ENCODE measurements around the gene NRCAM. TPM values are rescaled to one million over a fixed set of nuclear protein-coding genes. Genes with fewer than 3 reads are reported as not detected.

Gene NRCAM
- total and polyA plus RNA-seq, 10 of the 15 experiments (the other 5 are each of a cell fraction or from before 2014, with no cell fraction given), result 0.30 to 2.0 (median 1.0) TPM

DNA sequence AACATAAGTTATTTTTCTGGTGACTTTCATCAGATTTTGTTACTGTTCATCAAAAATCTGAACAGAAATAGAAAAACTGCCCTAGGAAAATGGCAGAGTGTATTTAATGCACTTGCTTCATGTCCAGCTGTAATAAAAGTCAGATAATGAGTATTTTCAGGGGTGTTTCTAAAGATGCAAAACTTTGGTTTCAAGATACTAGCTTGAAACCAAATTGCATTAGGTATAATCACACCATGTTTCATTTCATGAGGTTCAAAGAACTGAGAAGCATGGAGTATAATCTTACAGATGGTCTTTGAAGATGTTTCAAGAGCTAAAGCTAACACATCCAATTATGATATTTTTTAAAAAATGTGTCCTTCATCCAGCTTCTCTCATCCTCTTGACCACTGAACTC lies 128.9 kb downstream of the NRCAM start:
- no peaks in the 10 kb centered on the region for H3K79me2 ChIP-seq (ENCODE audit: control insufficient read depth, insufficient read depth, low read length)
- no peak for TF ChIP-seq CBX3 (IDR thresholded peaks at IDR 0.05; ENCODE audit: borderline replicate concordance, low read depth)
- no peak for TF ChIP-seq SMAD1 (IDR thresholded peaks at IDR 0.05; ENCODE audit: low read depth, partially characterized antibody)
- no peak for TF ChIP-seq GATAD2B (conservative IDR thresholded peaks at IDR 0.05; ENCODE audit: low read depth)
- TF ChIP-seq USF2 (IDR thresholded peaks at IDR 0.05; ENCODE audit: borderline replicate concordance, low read depth, low read length), result no peak
- no peak for TF ChIP-seq TCF7 (IDR thresholded peaks at IDR 0.05; ENCODE audit: borderline replicate concordance)
- no peak for TF ChIP-seq IKZF2 (IDR thresholded peaks at IDR 0.05)
- no peak for TF ChIP-seq RAD21 (IDR thresholded peaks at IDR 0.05; ENCODE audit: insufficient read depth, low read depth, low read length)
- no peak for TF ChIP-seq RUNX3 (IDR thresholded peaks at IDR 0.05; ENCODE audit: low read length)
- TF ChIP-seq EZH2 (IDR thresholded peaks at IDR 0.05; ENCODE audit: borderline replicate concordance, control insufficient read depth, low read depth, low read length), result no peak
- TF ChIP-seq NRF1 (conservative IDR thresholded peaks at IDR 0.05; ENCODE audit: low read depth, low read length), result no peak
- TF ChIP-seq SMC3 (IDR thresholded peaks at IDR 0.05; ENCODE audit: borderline replicate concordance, low read length), result no peak
- no peak for TF ChIP-seq FOXK2 (IDR thresholded peaks at IDR 0.05)
- TF ChIP-seq PKNOX1 (IDR thresholded peaks at IDR 0.05), result no peak
- TF ChIP-seq RAD51 (IDR thresholded peaks at IDR 0.05), result no peak
- H3K36me3 ChIP-seq (ENCODE audit: control insufficient read depth in 2 of 2, insufficient read depth in 2 of 2, low read length in 1 of 2), result no peaks in the 10 kb centered on the region
- ChIA-PET SMC1A (ENCODE audit: uncharacterized antibody, unreplicated experiment) (interaction anchor here (0.6 to 3.2 kb wide), 8 partner anchors 10 to 174 kb away, joined by 3 to 10 read pairs (median 5); no protein-coding TSS in a partner anchor), POLR2A (interaction anchor here (1.2 to 1.6 kb wide), 2 partner anchors 11 to 14 kb away, joined by 3 to 5 read pairs; no protein-coding TSS in a partner anchor), RAD21 (ENCODE audit: unreplicated experiment) (interaction anchor here (1.0 to 1.5 kb wide), 3 partner anchors 42 to 120 kb away, joined by 3 to 4 read pairs (median 4); no protein-coding TSS in a partner anchor), CTCF (interaction anchor here (0.6 to 2.4 kb wide), 8 partner anchors 15 to 434 kb away, joined by 3 to 7 read pairs (median 4); no protein-coding TSS in a partner anchor)
- no peaks in the 10 kb centered on the region for H4K20me1 ChIP-seq (ENCODE audit: control insufficient read depth, insufficient read depth)
- no peak for FAIRE-seq
- BruUV-seq (replicated peaks), result no TSS peak
- ATAC-seq, result peak; percentile 72
- in situ Hi-C loops (cut with MboI) (no loop called here), intact Hi-C loops (cut with micrococcal nuclease; ENCODE audit: unreplicated experiment) (no loop called here)
- H3K4me2 ChIP-seq (ENCODE audit: control insufficient read depth, insufficient read depth), result peak overlapping the region; percentile 39
- H3K9ac ChIP-seq (ENCODE audit: control insufficient read depth, insufficient read depth, low read length), result no peak overlapping the region
- peaks cover 19% of the 10 kb centered on the region for H3K4me1 ChIP-seq (ENCODE audit: control insufficient read depth, insufficient read depth, low read length)
- no peak for DNase-seq (ENCODE audit: low read depth, low spot score)
- H3K9me3 ChIP-seq (replicated peaks; ENCODE audit: control insufficient read depth, insufficient read depth, low read length), result no peaks in the 10 kb centered on the region
- no peak overlapping the region for H3K27ac ChIP-seq (ENCODE audit: control insufficient read depth, insufficient read depth)
- H2AFZ ChIP-seq (ENCODE audit: control insufficient read depth, low read depth, low read length), result no peak overlapping the region
- no peak overlapping the region for H3K4me3 ChIP-seq
- H3K27me3 ChIP-seq (replicated peaks in 1 of 2; ENCODE audit: control insufficient read depth in 2 of 2, insufficient read depth in 2 of 2, low read length in 1 of 2), result no peaks in the 10 kb centered on the region
